ENCODE measurements around the gene ZBTB11. TPM values are rescaled to one million over a fixed set of nuclear protein-coding genes. Genes with fewer than 3 reads are reported as not detected.

Gene ZBTB11
- total RNA-seq, 2 donors from 2014 or later, result 27.7 to 35.8 TPM

DNA sequence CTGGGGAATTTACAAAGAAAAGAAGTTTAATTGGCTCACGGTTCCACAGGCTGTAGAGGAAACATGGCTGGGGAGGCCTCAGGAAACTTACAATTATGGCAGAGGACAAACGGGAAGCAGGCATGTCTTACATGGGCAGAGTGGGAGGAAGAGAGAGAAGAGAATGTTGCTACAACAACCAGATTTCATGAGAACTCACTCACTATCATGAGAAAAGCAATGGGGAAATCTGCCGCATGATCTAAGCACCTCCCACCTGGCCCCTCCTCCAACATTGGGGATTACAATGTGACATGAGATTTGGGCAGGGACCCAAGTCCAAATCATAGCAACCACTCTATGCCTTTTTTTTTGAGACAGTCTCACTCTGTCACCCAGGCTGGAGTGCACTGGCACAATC lies 74.2 kb downstream of the ZBTB11 start:
- DNase-seq (ENCODE audit: low spot score) (no peak), ATAC-seq (no peak)
- H3K36me3 Mint-ChIP-seq, result no peaks in the 10 kb centered on the region
- no peaks in the 10 kb centered on the region for H3K27me3 Mint-ChIP-seq
- no peak overlapping the region for H3K4me3 Mint-ChIP-seq
- H3K4me1 Mint-ChIP-seq (ENCODE audit: low read depth in 2 of 2), result no peaks in the 10 kb centered on the region
- H3K9me3 Mint-ChIP-seq, result no peaks in the 10 kb centered on the region
- H3K27ac Mint-ChIP-seq, result no peak overlapping the region

Other genes starting within 250 kb of the ZBTB11 start
- gene SENP7, start 163.9 kb downstream of the ZBTB11 start, total RNA-seq, result 10 to 100 TPM; 17.3 to 17.9 TPM
- gene TRMT10C, start 115.3 kb downstream of the ZBTB11 start, total RNA-seq, result 10 to 100 TPM; 29.7 to 43.5 TPM
- 100 to 1,000 TPM; 132 to 134 TPM for gene PCNP, start 103.0 kb downstream of the ZBTB11 start, total RNA-seq
- gene RPL24, start 9.6 kb upstream of the ZBTB11 start, total RNA-seq, result 100 to 1,000 TPM; 677 to 822 TPM
- gene CEP97, start 47.5 kb upstream of the ZBTB11 start, total RNA-seq, result 10 to 100 TPM; 16.4 to 25.6 TPM
- gene NXPE3, start 102.1 kb upstream of the ZBTB11 start, total RNA-seq, result 10 to 100 TPM; 14.9 to 20.6 TPM
- 100 to 1,000 TPM; 314 to 418 TPM for gene NFKBIZ, start 172.4 kb upstream of the ZBTB11 start, total RNA-seq

All from natural killer cell treated with Interleukin-12 subunit alpha and Interleukin-12 subunit beta and Interleukin-15 and Interleukin-18, amount 100 ng/mL, for 72 hours (primary cell).